HepG2 (cell line): ENCODE measurements around the gene SLC13A3. TPM values are rescaled to one million over a fixed set of nuclear protein-coding genes. Genes with fewer than 3 reads are reported as not detected.

Experiments
- CREB1 ChIP-seq, 2 experiments: fragments of 450-650 bp in 1 of 2; IDR thresholded peaks; 2 replicates each; pipeline ENCODE4 v1.6.1; 2016 to 2017; ENCODE audit warnings: control low read depth in 1 of 2, mild to moderate bottlenecking in 1 of 2, missing compliant biosample characterization in 1 of 2, missing genetic modification characterization in 1 of 2
- GLMP ChIP-seq: sonication (generic); formaldehyde crosslinking; IDR thresholded peaks from 2 replicates; pipeline ENCODE4 v1.9.0; 2021; ENCODE audit warnings: missing genetic modification reagents, mild to moderate bottlenecking, borderline replicate concordance
- JUND ChIP-seq: sonication (generic); formaldehyde crosslinking; IDR thresholded peaks from 2 replicates; pipeline ENCODE4 v1.8.0; 2022; ENCODE audit warnings: mild to moderate bottlenecking, missing genetic modification reagents
- KDM4B ChIP-seq: sonication (generic); formaldehyde crosslinking; IDR thresholded peaks from 2 replicates; pipeline ENCODE4 v1.4.0; 2020; ENCODE audit warnings: missing genetic modification reagents
- MBNL3 ChIP-seq: fragments of 250-450 bp; sonication (Bioruptor Pico); conservative IDR thresholded peaks from 2 replicates; pipeline ENCODE4 v1.8.0; 2022; ENCODE audit warnings: mild to moderate bottlenecking, inconsistent platforms
- NFAT5 ChIP-seq: sonication (generic); formaldehyde crosslinking; IDR thresholded peaks from 2 replicates; pipeline ENCODE4 v1.4.0; 2020; ENCODE audit warnings: missing genetic modification reagents
- SP140L ChIP-seq: sonication (generic); formaldehyde crosslinking; IDR thresholded peaks from 2 replicates; pipeline ENCODE4 v1.4.0; 2020; ENCODE audit warnings: missing genetic modification reagents, borderline replicate concordance
- SRY ChIP-seq: sonication (generic); formaldehyde crosslinking; IDR thresholded peaks from 2 replicates; pipeline ENCODE4 v1.8.0; 2022; ENCODE audit warnings: mild to moderate bottlenecking, missing genetic modification reagents
- STAT5B ChIP-seq: sonication (generic); formaldehyde crosslinking; IDR thresholded peaks from 2 replicates; pipeline ENCODE4 v1.4.0; 2020; ENCODE audit warnings: missing genetic modification reagents
- TBP ChIP-seq: sonication (generic); formaldehyde crosslinking; IDR thresholded peaks from 2 replicates; pipeline ENCODE4 v1.5.0; 2020; ENCODE audit warnings: missing genetic modification reagents
- TOPORS ChIP-seq: sonication (generic); formaldehyde crosslinking; IDR thresholded peaks from 2 replicates; pipeline ENCODE4 v1.8.0; 2023; ENCODE audit warnings: mild to moderate bottlenecking, missing genetic modification reagents
- TSC22D2 ChIP-seq: sonication (generic); formaldehyde crosslinking; IDR thresholded peaks from 2 replicates; pipeline ENCODE4 v1.5.1; 2020; ENCODE audit warnings: missing genetic modification reagents, mild to moderate bottlenecking, borderline replicate concordance
- ZNF18 ChIP-seq: sonication (generic); formaldehyde crosslinking; IDR thresholded peaks from 2 replicates; pipeline ENCODE4 v1.8.0; 2022; ENCODE audit warnings: mild to moderate bottlenecking, missing genetic modification reagents; ENCODE audit not compliant: insufficient replicate concordance
- ZNF207 ChIP-seq: fragments of 450-650 bp; IDR thresholded peaks from 2 replicates; pipeline ENCODE4 v1.6.1; 2016; ENCODE audit warnings: antibody characterized with exemption, borderline replicate concordance
- ZNF235 ChIP-seq: sonication (generic); formaldehyde crosslinking; IDR thresholded peaks from 2 replicates; pipeline ENCODE4 v1.8.1; 2023; ENCODE audit warnings: mild to moderate bottlenecking, missing genetic modification reagents, borderline replicate concordance
- ZNF281 ChIP-seq: sonication (generic); formaldehyde crosslinking; IDR thresholded peaks from 2 replicates; pipeline ENCODE4 v1.4.0; 2020; ENCODE audit warnings: missing genetic modification reagents, borderline replicate concordance
- ZNF367 ChIP-seq: sonication (generic); formaldehyde crosslinking; IDR thresholded peaks from 2 replicates; pipeline ENCODE4 v1.4.0; 2020; ENCODE audit warnings: missing genetic modification reagents, borderline replicate concordance
- ZNF570 ChIP-seq: sonication (generic); formaldehyde crosslinking; IDR thresholded peaks from 2 replicates; pipeline ENCODE4 v1.4.0; 2020; ENCODE audit warnings: mild to moderate bottlenecking, missing genetic modification reagents, borderline replicate concordance
- ZNF816 ChIP-seq: sonication (generic); formaldehyde crosslinking; IDR thresholded peaks from 2 replicates; pipeline ENCODE4 v1.8.0; 2022; ENCODE audit warnings: missing genetic modification reagents, mild to moderate bottlenecking, borderline replicate concordance
- polyA plus RNA-seq, 8 experiments: library from polyadenylated mRNA; depleted of rRNA in 3 of 8; stranded (reverse) in 7 of 8; unstranded in 1 of 8; fragments of >200 nt; fragmentation: Illumina TruSeq in 4 of 8; extraction: Trizol in 4 of 8; gene quantifications; 2 replicates each; pipeline versions ENCODE4 v1.2.1 to v1.2.3, GENCODE V29; 2011 to 2016; ENCODE audit warnings: low read depth in 4 of 8, missing spikeins in 1 of 8, mixed read lengths in 1 of 8; ENCODE audit not compliant: insufficient read depth in 1 of 8
- total RNA-seq, 5 experiments: library from RNA; depleted of rRNA; stranded (reverse); fragments of >200 nt; fragmentation: Illumina TruSeq; extraction: Trizol; gene quantifications; 2 replicates each; pipeline ENCODE4 v1.2.3, GENCODE V29; 2016; ENCODE audit warnings: low read depth in 1 of 5

The SLC13A3 gene
- total and polyA plus RNA-seq, 2 of the 13 experiments (the other 11 are each of a cell fraction or from before 2014, with no cell fraction given), result 66.5 to 76.0 TPM

- no peak for TF ChIP-seq NFAT5 (CRISPR knock-in tag)
- peak; percentile 75; the same call in 1 of the 2 replicates for TF ChIP-seq KDM4B
- no peak for TF ChIP-seq ZNF570
- TF ChIP-seq TSC22D2 (CRISPR knock-in tag), result no peak
- TF ChIP-seq GLMP (CRISPR knock-in tag), result no peak
- no peak for TF ChIP-seq MBNL3 (CRISPR knock-in tag)
- TF ChIP-seq SP140L, result no peak
- TF ChIP-seq ZNF207, result no peak
- TF ChIP-seq CREB1 (IDR thresholded peaks at IDR 0.05), result no peak
- peak; percentile 84 for TF ChIP-seq CREB1 (CRISPR knock-in tag; IDR thresholded peaks at IDR 0.05)
- no peak for TF ChIP-seq TOPORS (CRISPR knock-in tag)
- peak; percentile 94 for TF ChIP-seq JUND (CRISPR knock-in tag)
- no peak; the same call in 1 of the 2 replicates for TF ChIP-seq ZNF816 (CRISPR knock-in tag)
- TF ChIP-seq SRY (CRISPR knock-in tag), result peak; percentile 42; the same call in 1 of the 2 replicates
- TF ChIP-seq ZNF235 (CRISPR knock-in tag), result no peak
- no peak for TF ChIP-seq ZNF367
- TF ChIP-seq TBP (CRISPR knock-in tag), result no peak
- peak; percentile 57; the same call in 1 of the 2 replicates for TF ChIP-seq ZNF281 (CRISPR knock-in tag)
- TF ChIP-seq ZNF18 (CRISPR knock-in tag), result no peak
- TF ChIP-seq STAT5B (CRISPR knock-in tag), result no peak
Observed at GRCh38 chr20:46631212-46631869, 19.9 kb downstream of the SLC13A3 start (continued).
